ENCODE data around the gene STAMBP. TPM values are rescaled to one million over a fixed set of nuclear protein-coding genes. Genes with fewer than 3 reads are reported as not detected.

STAMBP gene
- total and polyA plus RNA-seq, 2 of the 13 experiments (the other 11 are each of a cell fraction or from before 2014, with no cell fraction given): 49.6 to 53.2 TPM

- TF ChIP-seq ARID5B (CRISPR knock-in tag; IDR thresholded peaks at IDR 0.05): peak; percentile 60
- TF ChIP-seq, protein P1, sequence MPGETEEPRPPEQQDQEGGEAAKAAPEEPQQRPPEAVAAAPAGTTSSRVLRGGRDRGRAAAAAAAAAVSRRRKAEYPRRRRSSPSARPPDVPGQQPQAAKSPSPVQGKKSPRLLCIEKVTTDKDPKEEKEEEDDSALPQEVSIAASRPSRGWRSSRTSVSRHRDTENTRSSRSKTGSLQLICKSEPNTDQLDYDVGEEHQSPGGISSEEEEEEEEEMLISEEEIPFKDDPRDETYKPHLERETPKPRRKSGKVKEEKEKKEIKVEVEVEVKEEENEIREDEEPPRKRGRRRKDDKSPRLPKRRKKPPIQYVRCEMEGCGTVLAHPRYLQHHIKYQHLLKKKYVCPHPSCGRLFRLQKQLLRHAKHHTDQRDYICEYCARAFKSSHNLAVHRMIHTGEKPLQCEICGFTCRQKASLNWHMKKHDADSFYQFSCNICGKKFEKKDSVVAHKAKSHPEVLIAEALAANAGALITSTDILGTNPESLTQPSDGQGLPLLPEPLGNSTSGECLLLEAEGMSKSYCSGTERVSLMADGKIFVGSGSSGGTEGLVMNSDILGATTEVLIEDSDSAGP (CRISPR knock-in tag; IDR thresholded peaks at IDR 0.05; ENCODE audit: borderline replicate concordance): peak; percentile 93
- no peak for TF ChIP-seq TEAD2 (CRISPR knock-in tag; IDR thresholded peaks at IDR 0.05)
- peak; percentile 98 for TF ChIP-seq ASH2L (IDR thresholded peaks at IDR 0.05; ENCODE audit: insufficient read length, low read depth, low read length)
- TF ChIP-seq ZNF143 (CRISPR knock-in tag; IDR thresholded peaks at IDR 0.05): peak; percentile 54
- TF ChIP-seq HOXD1 (CRISPR knock-in tag; IDR thresholded peaks at IDR 0.05): 0 out of 2 replicates have a peak, but pooled peaks have one; percentile 48
- TF ChIP-seq HCFC1 (IDR thresholded peaks at IDR 0.05; ENCODE audit: low read depth, low read length): peak; percentile 73; the same call in 1 of the 2 replicates
- TF ChIP-seq ZNF703 (CRISPR knock-in tag; IDR thresholded peaks at IDR 0.05; ENCODE audit: borderline replicate concordance): no peak
- TF ChIP-seq, protein P2, sequence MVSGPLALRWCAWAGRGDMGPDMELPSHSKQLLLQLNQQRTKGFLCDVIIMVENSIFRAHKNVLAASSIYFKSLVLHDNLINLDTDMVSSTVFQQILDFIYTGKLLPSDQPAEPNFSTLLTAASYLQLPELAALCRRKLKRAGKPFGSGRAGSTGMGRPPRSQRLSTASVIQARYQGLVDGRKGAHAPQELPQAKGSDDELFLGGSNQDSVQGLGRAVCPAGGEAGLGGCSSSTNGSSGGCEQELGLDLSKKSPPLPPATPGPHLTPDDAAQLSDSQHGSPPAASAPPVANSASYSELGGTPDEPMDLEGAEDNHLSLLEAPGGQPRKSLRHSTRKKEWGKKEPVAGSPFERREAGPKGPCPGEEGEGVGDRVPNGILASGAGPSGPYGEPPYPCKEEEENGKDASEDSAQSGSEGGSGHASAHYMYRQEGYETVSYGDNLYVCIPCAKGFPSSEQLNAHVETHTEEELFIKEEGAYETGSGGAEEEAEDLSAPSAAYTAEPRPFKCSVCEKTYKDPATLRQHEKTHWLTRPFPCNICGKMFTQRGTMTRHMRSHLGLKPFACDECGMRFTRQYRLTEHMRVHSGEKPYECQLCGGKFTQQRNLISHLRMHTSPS (CRISPR knock-in tag; IDR thresholded peaks at IDR 0.05; ENCODE audit: low read depth): peak; percentile 44; the same call in 1 of the 2 replicates
- TF ChIP-seq, protein P3, sequence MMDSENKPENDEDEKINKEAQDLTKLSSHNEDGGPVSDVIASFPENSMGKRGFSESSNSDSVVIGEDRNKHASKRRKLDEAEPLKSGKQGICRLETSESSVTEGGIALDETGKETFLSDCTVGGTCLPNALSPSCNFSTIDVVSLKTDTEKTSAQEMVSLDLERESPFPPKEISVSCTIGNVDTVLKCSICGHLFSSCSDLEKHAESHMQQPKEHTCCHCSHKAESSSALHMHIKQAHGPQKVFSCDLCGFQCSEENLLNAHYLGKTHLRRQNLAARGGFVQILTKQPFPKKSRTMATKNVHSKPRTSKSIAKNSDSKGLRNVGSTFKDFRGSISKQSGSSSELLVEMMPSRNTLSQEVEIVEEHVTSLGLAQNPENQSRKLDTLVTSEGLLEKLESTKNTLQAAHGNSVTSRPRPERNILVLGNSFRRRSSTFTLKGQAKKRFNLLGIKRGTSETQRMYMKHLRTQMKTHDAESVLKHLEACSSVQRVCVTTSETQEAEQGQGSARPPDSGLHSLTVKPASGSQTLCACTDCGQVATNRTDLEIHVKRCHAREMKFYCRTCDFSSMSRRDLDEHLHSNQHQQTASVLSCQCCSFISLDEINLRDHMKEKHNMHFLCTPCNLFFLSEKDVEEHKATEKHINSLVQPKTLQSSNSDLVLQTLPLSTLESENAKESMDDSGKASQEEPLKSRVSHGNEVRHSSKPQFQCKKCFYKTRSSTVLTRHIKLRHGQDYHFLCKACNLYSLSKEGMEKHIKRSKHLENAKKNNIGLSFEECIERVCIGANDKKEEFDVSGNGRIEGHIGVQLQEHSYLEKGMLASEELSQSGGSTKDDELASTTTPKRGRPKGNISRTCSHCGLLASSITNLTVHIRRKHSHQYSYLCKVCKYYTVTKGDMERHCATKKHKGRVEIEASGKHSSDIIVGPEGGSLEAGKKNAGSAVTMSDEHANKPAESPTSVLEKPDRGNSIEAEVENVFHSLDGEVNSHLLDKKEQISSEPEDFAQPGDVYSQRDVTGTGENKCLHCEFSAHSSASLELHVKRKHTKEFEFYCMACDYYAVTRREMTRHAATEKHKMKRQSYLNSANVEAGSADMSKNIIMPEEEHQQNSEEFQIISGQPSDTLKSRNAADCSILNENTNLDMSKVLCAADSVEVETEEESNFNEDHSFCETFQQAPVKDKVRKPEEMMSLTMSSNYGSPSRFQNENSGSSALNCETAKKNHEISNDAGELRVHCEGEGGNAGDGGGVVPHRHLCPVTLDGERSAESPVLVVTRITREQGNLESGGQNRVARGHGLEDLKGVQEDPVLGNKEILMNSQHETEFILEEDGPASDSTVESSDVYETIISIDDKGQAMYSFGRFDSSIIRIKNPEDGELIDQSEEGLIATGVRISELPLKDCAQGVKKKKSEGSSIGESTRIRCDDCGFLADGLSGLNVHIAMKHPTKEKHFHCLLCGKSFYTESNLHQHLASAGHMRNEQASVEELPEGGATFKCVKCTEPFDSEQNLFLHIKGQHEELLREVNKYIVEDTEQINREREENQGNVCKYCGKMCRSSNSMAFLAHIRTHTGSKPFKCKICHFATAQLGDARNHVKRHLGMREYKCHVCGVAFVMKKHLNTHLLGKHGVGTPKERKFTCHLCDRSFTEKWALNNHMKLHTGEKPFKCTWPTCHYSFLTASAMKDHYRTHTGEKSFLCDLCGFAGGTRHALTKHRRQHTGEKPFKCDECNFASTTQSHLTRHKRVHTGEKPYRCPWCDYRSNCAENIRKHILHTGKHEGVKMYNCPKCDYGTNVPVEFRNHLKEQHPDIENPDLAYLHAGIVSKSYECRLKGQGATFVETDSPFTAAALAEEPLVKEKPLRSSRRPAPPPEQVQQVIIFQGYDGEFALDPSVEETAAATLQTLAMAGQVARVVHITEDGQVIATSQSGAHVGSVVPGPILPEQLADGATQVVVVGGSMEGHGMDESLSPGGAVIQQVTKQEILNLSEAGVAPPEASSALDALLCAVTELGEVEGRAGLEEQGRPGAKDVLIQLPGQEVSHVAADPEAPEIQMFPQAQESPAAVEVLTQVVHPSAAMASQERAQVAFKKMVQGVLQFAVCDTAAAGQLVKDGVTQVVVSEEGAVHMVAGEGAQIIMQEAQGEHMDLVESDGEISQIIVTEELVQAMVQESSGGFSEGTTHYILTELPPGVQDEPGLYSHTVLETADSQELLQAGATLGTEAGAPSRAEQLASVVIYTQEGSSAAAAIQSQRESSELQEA (CRISPR knock-in tag; IDR thresholded peaks at IDR 0.05; ENCODE audit: not compliant biosample characterization): peak; percentile 68
- no peak for TF ChIP-seq MTA3 (CRISPR knock-in tag; IDR thresholded peaks at IDR 0.05)
- no peak for TF ChIP-seq SP1 (IDR thresholded peaks at IDR 0.05)
- peak; percentile 95 for TF ChIP-seq SP1 (CRISPR knock-in tag; IDR thresholded peaks at IDR 0.05)
Observed at GRCh38 chr2:73828818-73829570, at the start of gene STAMBP (continued).
